PC-3 (cell line): ENCODE data around the gene PDXK.

Source experiments
- EZH2 ChIP-seq: fragments of 300-600 bp; sonication (generic); IDR thresholded peaks from one replicate; pipeline ENCODE4 v1.6.1; 2017; ENCODE audit warnings: antibody characterized with exemption, mild to moderate bottlenecking, low read length; ENCODE audit not compliant: unreplicated experiment
- TF ChIP-seq, protein P1 (sequence below): fragments of 300-600 bp; sonication (generic); conservative IDR thresholded peaks from 2 replicates; pipeline ENCODE4 v1.5.1; 2017; ENCODE audit warnings: antibody characterized with exemption, low read depth, mild to moderate bottlenecking, low read length

DNA sequence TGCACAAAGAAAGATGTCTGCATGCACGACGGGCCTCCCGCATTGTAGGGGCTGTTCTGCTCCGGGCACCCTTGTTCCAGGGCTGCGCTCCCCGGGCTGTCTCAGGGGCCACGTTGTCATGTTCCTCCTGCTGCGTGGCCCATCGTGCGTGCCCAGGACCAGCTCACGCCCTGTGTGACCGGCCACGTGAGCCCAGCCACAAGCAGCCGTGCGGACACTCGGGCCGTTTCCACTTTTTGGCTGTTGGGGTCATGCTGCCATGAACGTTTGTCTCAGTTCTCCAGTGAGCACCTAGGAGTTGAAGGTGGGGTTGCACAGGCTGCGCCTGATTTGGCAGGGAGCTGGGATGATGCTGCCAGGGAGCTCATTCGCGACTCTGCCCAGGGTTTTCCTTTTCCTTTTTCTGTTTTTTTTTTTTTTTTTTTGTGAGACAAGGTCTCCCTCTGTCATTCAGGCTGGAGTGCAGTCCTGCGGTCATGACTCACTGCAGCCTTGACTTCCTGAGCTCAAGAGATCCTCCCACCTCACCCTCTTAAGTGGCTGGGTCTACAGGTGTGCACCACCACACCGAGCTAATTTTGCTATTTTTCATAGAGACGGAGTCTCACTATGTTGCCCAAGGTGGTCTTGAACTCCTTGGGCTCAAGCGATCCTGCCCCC is 17.4 kb downstream of the PDXK start:
- TF ChIP-seq, protein P1, sequence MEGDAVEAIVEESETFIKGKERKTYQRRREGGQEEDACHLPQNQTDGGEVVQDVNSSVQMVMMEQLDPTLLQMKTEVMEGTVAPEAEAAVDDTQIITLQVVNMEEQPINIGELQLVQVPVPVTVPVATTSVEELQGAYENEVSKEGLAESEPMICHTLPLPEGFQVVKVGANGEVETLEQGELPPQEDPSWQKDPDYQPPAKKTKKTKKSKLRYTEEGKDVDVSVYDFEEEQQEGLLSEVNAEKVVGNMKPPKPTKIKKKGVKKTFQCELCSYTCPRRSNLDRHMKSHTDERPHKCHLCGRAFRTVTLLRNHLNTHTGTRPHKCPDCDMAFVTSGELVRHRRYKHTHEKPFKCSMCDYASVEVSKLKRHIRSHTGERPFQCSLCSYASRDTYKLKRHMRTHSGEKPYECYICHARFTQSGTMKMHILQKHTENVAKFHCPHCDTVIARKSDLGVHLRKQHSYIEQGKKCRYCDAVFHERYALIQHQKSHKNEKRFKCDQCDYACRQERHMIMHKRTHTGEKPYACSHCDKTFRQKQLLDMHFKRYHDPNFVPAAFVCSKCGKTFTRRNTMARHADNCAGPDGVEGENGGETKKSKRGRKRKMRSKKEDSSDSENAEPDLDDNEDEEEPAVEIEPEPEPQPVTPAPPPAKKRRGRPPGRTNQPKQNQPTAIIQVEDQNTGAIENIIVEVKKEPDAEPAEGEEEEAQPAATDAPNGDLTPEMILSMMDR: no peak
- no peak for TF ChIP-seq EZH2
